Memory B cell (primary cell): Measurements from ENCODE around the gene SCNN1B.

Source experiments
- ATAC-seq: fragments of 150-1000 bp; cut with Tn5 transposase; 2 replicates; pipeline ENCODE4 v1.10.0; 2021; ENCODE audit warnings: low read depth, mild to moderate bottlenecking, moderate library complexity
- DNase-seq, 2 donors: peaks; one replicate each; pipeline ENCODE4 v3.0.0; 2022; ENCODE audit warnings: low spot score in 2 of 2
- H3K27ac Mint-ChIP-seq: one replicate; pipeline ENCODE4 v1.8.0; 2022; ENCODE audit warnings: mild to moderate bottlenecking, moderate library complexity, mixed read lengths
- H3K27me3 Mint-ChIP-seq: one replicate; pipeline ENCODE4 v1.8.0; 2022; ENCODE audit warnings: mixed read lengths
- H3K36me3 Mint-ChIP-seq: one replicate; pipeline ENCODE4 v1.8.0; 2022; ENCODE audit warnings: mild to moderate bottlenecking, mixed read lengths
- H3K4me1 Mint-ChIP-seq: one replicate; pipeline ENCODE4 v1.8.0; 2022; ENCODE audit warnings: mixed read lengths
- H3K4me3 Mint-ChIP-seq: one replicate; pipeline ENCODE4 v1.8.0; 2022; ENCODE audit warnings: mild to moderate bottlenecking, moderate library complexity, mixed read lengths
- H3K9me3 Mint-ChIP-seq: one replicate; pipeline ENCODE4 v1.8.0; 2022; ENCODE audit warnings: mixed read lengths

The SCNN1B gene

DNA sequence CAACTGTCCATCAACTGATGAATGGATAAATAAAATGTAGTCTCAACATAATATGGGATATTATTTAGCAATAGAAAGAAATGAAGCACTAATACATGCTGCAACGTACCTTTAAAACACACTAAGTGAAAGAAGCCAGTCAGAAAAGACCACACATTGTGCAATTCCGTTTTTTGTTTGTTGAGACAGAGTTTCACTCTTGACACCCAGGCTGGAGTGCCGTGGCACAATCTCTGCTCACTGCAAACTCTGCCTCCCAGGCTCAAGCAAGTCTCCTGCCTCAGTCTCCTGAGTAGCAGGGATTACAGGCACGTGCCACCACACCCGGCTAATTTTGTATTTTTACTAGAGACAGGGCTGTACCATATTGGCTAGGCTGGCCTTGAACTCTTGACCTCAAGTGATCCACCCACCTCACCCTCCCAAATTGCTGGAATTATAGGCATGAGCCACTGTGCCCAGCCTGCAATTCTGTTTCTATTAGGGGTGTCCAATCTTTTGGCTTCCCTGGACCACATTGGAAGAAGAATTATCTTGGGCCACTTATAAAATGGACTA, 40.1 kb downstream of the SCNN1B start:
- Mint-ChIP-seq H3K27ac (no peak overlapping the region), H3K4me3 (no peak overlapping the region), H3K4me1 (no peaks in the 10 kb centered on the region), H3K36me3 (no peaks in the 10 kb centered on the region), H3K27me3 (no peaks in the 10 kb centered on the region), H3K9me3 (no peaks in the 10 kb centered on the region)
- DNase-seq: no peak
- ATAC-seq: no peak

DNA sequence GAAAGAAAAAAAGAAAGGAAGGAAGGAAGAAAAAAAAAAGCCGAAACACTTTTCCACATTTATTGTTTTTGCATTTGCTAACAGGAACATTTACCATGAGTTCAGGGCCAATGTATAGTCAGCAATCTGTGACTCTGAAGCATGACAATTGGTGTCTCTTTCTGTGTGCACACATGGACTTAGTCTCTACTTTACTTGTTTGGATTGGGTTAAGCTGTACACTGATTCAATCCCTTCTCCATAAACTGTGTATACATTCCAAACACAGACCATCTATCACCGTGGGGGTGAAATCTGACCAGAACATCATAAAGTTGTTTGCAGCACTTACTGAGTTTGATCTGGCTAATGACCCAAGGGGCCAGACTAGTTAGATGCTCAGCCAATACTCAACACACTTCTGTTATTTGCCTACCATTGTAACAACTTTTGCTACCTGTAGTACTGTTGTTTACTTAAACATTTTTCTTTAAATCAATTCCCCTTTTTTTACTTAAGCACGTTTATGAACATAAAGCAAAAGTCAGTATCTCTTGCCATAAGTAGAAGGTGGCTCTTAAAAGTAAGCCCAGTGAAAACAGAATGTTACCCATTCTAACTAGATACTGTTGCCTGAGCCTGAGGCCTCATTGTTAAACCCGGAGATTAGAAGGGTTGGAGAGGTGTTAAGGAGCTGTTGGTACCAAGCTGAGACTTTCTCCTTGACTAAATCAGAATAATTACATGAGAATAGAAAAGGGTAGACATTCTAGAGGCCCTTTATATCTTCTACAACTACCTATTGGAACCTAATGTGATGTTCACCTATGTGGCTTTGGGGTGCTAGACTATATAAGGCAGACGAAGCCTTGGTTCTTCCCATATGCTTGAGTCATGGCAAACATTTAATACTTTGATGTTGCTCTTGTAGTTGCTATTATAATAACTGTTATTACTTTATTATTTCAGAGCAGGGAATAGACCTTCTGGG, 41.8 kb downstream of the SCNN1B start:
- no peak overlapping the region for H3K27ac Mint-ChIP-seq
- H3K9me3 Mint-ChIP-seq: no peaks in the 10 kb centered on the region
- ATAC-seq (no peak), DNase-seq (no peak)
- no peaks in the 10 kb centered on the region for H3K36me3 Mint-ChIP-seq
- peaks cover 7% of the 10 kb centered on the region for H3K27me3 Mint-ChIP-seq
- H3K4me3 Mint-ChIP-seq: no peak overlapping the region
- H3K4me1 Mint-ChIP-seq: peaks cover 2% of the 10 kb centered on the region

DNA sequence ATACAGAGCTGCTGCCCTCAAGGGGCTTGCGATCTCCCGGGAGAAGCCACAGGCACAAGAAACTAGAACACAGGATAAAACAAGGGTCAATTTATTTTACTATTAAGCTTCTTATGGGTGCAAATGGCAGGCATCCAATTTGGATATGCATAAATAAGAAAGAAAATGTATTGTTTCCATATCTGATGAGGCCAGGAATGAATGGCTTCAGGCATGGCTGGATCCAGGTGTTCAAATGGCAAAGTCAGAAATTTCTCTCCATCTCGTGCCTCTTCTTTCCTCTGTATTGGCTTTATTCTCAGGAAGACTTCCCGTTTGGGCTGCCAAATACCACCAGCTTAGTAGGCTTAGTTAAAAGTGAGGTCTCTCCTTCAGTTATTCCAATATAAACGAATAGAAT, 43.1 kb downstream of the SCNN1B start:
- H3K27ac Mint-ChIP-seq: no peak overlapping the region
- ATAC-seq: no peak
- H3K9me3 Mint-ChIP-seq: no peaks in the 10 kb centered on the region
- DNase-seq: no peak
- H3K4me1 Mint-ChIP-seq: peaks cover 3% of the 10 kb centered on the region
- no peaks in the 10 kb centered on the region for H3K36me3 Mint-ChIP-seq
- no peak overlapping the region for H3K4me3 Mint-ChIP-seq
- peaks cover 8% of the 10 kb centered on the region for H3K27me3 Mint-ChIP-seq

DNA sequence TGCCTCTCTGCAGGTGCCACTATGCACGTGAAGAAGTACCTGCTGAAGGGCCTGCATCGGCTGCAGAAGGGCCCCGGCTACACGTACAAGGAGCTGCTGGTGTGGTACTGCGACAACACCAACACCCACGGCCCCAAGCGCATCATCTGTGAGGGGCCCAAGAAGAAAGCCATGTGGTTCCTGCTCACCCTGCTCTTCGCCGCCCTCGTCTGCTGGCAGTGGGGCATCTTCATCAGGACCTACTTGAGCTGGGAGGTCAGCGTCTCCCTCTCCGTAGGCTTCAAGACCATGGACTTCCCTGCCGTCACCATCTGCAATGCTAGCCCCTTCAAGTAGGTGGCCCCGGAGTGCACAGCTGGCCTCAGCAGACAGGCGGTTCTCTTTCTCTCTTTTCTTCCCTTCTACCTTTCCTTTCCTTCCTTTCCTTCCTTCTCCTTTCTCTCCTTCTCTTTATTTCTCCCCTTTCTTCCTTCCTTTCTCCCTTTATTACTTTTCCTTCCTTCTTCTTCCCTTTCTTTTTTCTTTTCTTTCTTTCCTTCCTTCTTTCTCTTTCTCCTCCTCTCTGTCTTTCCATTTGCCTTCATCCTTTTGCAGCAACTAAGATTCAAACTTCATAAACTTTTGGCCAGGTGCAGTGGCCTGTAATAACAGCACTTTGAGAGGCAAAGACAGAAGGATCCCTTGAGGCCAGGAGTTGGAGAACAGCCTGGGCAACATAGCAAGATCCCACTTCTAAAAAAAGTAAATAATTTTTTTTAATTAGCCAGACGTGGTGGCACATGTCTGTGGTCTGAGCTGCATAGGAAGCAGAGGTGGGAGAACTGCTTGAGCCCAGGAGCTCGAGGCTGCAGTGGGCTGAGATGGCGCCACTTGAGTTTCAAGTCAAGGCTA, 46.7 kb downstream of the SCNN1B start:
- H3K4me3 Mint-ChIP-seq: no peak overlapping the region
- peaks cover 1% of the 10 kb centered on the region for H3K9me3 Mint-ChIP-seq
- ATAC-seq: no peak
- DNase-seq: no peak
- peaks cover 3% of the 10 kb centered on the region for H3K4me1 Mint-ChIP-seq
- peaks cover 10% of the 10 kb centered on the region for H3K27me3 Mint-ChIP-seq
- no peaks in the 10 kb centered on the region for H3K36me3 Mint-ChIP-seq
- H3K27ac Mint-ChIP-seq: no peak overlapping the region

DNA sequence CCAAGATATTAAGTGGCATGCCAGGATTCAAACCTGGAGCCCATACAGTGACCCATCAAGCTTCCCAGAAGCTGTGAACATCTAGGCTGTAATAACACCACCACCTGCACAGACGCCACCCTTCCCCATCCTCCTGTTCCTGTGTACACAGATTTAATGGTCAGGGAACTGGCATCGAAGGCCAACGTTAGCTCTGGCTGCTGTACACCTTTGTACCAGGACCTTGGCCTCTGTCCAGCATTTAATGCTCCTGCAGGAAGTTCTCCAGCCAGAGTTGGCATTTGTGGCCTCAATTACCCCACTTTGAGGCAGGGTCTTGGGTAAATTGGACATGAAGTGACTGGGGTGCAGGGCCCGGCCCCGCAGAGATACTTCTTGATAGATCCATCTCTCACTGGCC, 49.3 kb downstream of the SCNN1B start:
- Mint-ChIP-seq H3K4me3 (no peak overlapping the region), H3K36me3 (no peaks in the 10 kb centered on the region), H3K27me3 (peaks cover 16% of the 10 kb centered on the region), H3K4me1 (peaks cover 6% of the 10 kb centered on the region), H3K9me3 (peaks cover 1% of the 10 kb centered on the region), H3K27ac (no peak overlapping the region)
- DNase-seq: no peak
- ATAC-seq: no peak

DNA sequence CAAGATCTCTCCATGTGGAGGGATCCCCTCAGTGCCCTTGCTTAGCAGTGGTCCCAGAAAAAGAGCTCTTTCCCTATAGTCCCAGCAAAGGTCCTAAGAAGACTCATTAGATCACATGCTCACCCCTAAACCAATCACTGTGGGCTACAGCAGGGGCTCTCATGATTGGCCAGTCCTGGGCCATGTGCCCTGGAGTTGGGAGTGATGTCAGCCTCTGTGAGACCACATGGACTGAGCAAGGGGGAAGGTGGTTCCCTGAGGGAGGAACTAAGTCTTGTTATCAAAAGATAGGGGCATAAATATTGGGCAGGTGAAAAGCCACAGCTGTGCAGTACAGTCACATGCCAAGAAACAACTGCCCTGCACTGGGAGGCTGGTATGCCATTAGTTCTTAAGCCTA, 51.3 kb downstream of the SCNN1B start:
- no peak overlapping the region for H3K4me3 Mint-ChIP-seq
- DNase-seq (no peak), ATAC-seq (no peak)
- no peak overlapping the region for H3K27ac Mint-ChIP-seq
- peaks cover 1% of the 10 kb centered on the region for H3K9me3 Mint-ChIP-seq
- H3K36me3 Mint-ChIP-seq: no peaks in the 10 kb centered on the region
- peaks cover 6% of the 10 kb centered on the region for H3K4me1 Mint-ChIP-seq
- peaks cover 11% of the 10 kb centered on the region for H3K27me3 Mint-ChIP-seq

DNA sequence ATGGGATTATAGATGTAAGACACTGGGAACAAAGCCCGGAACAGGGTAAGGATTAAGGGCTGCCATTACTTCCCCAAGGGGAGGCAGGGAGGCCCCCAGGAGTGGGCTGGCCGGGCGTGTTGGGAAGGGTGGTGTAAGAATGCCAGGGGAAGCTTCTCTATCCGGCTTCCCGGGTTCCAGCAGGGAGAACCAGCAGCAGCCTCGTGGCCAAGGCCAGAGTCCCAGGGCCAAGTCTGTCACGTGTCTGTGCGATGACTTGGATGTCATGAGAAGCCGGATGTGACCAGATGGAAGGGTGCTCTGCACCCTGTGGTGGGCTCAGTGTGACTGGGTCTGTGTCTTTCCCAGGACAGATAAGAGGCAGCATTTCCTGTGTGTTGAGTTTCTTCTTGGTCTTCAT, 52.1 kb downstream of the SCNN1B start:
- H3K27me3 Mint-ChIP-seq: peaks cover 8% of the 10 kb centered on the region
- H3K36me3 Mint-ChIP-seq: no peaks in the 10 kb centered on the region
- H3K4me3 Mint-ChIP-seq: no peak overlapping the region
- ATAC-seq (no peak), DNase-seq (no peak)
- H3K4me1 Mint-ChIP-seq: peaks cover 2% of the 10 kb centered on the region
- no peak overlapping the region for H3K27ac Mint-ChIP-seq
- H3K9me3 Mint-ChIP-seq: peaks cover 1% of the 10 kb centered on the region

DNA sequence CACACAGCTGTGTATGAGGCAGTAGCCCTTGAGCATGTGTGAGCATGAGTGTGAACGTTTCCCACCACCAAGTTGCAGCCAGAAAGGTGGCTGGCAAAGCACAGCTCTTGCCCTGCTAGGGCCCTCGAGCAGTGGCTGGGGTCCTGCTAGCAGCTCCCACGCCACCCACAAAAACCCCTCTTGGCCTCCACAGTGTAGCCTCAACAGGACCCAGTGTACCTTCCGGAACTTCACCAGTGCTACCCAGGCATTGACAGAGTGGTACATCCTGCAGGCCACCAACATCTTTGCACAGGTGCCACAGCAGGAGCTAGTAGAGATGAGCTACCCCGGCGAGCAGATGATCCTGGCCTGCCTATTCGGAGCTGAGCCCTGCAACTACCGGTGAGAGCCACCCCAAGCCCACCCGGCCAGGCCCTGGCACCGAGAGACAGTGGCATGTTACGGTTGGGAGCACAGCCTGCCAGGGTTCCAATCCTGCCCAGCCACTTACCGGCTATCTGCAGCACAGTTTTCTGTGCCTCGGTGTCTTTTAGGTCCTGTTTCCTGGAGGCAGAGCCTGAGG, 53.1 kb downstream of the SCNN1B start:
- Mint-ChIP-seq H3K27ac (no peak overlapping the region), H3K36me3 (no peaks in the 10 kb centered on the region), H3K27me3 (peaks cover 12% of the 10 kb centered on the region), H3K4me1 (peaks cover 2% of the 10 kb centered on the region), H3K9me3 (peaks cover 1% of the 10 kb centered on the region), H3K4me3 (no peak overlapping the region)
- ATAC-seq: no peak
- no peak for DNase-seq

DNA sequence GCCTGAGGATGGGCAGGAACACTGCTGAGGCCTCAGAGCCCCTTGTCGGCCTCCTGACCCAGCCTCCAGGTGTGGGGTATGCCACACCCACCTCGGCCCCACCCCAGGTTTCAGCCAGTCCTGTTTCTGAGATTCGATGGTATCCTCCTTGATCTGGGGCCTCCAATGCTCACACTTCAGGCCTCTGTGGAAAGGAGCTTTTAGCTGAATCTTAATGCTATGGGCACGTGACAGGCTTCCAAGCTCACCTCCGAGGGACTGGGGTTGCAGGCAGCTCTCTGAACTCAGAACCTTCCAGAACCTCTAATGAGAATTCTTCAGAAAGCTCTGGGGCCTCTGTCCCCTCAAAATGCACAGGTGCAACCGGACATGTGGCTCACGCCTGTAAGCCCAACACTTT, 54.8 kb downstream of the SCNN1B start:
- DNase-seq (no peak), ATAC-seq (no peak)
- Mint-ChIP-seq H3K9me3 (peaks cover 1% of the 10 kb centered on the region), H3K27ac (no peak overlapping the region), H3K27me3 (peaks cover 12% of the 10 kb centered on the region), H3K4me1 (peaks cover 2% of the 10 kb centered on the region), H3K4me3 (no peak overlapping the region), H3K36me3 (no peaks in the 10 kb centered on the region)

DNA sequence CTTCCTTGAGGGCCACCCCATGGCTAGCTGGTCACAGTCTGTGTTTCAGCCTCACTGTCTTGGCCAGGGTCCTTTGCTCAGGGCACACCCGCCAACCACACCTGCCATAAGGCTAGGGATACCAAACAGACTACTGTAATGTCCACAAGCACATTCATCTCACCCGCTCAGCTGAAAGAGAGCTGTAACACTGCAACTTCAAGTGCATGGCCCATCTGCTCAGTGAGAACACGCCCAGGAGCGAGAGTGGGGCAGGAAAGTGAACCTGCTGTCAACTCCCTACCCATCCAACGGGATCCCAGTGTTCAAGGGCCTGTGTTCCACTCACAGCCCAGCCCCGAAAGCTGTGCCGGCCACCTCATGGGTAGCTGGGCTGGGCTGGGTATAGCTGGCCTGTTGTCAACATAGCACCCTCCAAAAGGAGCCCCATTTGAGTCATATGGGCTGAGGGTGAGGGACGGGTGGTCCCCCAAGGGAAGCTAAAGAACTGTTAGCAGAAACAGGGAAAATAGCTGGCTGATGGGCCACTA, 55.7 kb downstream of the SCNN1B start:
- no peak overlapping the region for H3K4me3 Mint-ChIP-seq
- no peaks in the 10 kb centered on the region for H3K9me3 Mint-ChIP-seq
- peaks cover 2% of the 10 kb centered on the region for H3K4me1 Mint-ChIP-seq
- peaks cover 10% of the 10 kb centered on the region for H3K27me3 Mint-ChIP-seq
- H3K27ac Mint-ChIP-seq: no peak overlapping the region
- no peaks in the 10 kb centered on the region for H3K36me3 Mint-ChIP-seq
- ATAC-seq (no peak), DNase-seq (no peak)

DNA sequence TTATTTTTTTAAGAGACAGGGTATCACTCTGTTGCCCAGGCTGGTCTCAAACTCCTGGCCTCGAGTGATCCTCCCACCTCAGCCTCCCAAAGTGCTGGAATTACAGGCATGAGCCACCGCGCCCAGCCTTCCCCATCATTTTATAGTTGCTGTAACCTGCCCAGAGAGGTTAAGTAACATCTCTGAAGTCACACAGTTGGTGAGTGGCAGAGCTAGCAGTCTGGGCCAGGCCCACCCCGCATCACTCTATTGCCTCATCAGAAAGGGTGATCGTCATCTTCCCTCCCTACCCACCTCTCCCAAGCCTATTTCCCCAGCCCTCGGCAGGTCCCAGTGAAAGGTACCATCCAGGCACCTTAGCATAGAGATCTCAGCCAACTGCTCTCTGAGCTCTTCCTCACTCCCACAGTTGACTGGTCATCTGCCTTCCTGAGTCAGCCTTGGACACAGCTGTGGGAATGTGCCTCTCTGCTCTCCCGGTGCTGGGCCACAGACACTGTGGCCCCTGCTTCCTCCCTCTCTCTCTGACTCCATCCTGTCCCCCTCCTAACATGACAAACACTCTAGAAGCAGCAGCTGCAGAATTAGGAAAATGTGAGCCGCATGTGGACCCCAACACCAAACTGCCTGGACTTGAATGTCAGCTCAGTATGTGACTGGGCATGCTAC, 57.1 kb downstream of the SCNN1B start:
- Mint-ChIP-seq H3K36me3 (no peaks in the 10 kb centered on the region), H3K27ac (peak overlapping the region; percentile 19), H3K4me3 (no peak overlapping the region), H3K9me3 (no peaks in the 10 kb centered on the region), H3K4me1 (no peaks in the 10 kb centered on the region), H3K27me3 (peaks cover 7% of the 10 kb centered on the region)
- ATAC-seq: no peak
- DNase-seq: no peak

DNA sequence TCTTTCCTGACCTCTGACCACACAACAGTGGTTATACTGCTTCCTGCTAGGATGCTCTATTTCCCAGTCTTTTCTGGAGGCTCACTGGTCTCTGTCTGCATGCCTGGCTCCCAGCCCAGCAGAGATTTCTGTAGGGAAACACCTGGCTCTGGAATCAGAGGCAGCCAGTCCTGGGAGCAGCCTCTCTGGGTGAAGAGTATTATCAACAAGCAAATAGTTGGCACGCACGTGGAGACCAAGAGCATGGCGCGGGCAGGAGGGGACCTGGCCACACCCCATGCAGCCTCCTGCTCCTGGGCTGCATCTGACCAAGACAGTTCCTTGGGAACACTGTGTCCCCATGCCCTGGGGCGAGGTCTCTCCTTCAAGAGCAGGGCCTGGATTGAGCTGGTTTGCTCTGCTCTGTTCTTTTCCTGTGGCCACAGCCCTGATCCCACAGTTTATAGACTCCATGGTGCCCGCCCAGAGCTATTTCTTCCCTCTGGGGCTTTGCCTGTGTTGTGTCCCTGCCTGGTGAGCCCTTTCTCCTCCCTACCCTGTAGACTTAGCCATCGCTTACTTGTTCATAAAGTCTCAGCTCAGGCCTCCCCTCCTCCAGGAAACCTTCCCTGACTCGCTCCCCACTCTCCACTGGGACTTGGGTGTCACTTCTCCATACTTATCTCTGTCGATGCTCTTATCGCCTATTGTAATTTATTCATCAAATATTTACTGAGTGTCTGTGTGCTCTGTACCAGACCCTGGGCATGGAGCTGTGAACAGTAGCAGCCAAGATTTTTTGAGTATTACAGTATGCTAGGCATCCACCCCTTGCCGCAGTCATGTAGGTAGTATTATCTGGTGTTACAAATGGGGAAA, 60.6 kb downstream of the SCNN1B start:
- Mint-ChIP-seq H3K4me1 (peaks cover 6% of the 10 kb centered on the region), H3K36me3 (no peaks in the 10 kb centered on the region), H3K9me3 (no peaks in the 10 kb centered on the region), H3K27ac (no peak overlapping the region), H3K4me3 (no peak overlapping the region), H3K27me3 (peaks cover 4% of the 10 kb centered on the region)
- no peak for ATAC-seq
- DNase-seq: no peak
